Astrocyte (in vitro differentiated cells and primary cell): ENCODE results near the gene FSHB. TPM values are rescaled to one million over a fixed set of nuclear protein-coding genes. Genes with fewer than 3 reads are reported as not detected.
"Not testable (repeated sequence)": the region's sequence is repeated elsewhere in the genome, so short reads cannot be mapped to it uniquely, and the experiment has no call there.

ENCODE experiments used
- DNase-seq: peaks from one replicate; pipeline ENCODE4 v3.0.0-alpha.2; 2010; ENCODE audit warnings: low read depth
- FAIRE-seq: peaks from 2 replicates; lab custom pipeline; 2011; peaks lifted over from hg19 to GRCh38; lab: Jason Lieb, UNC
- H2AFZ ChIP-seq: 2 replicates; pipeline ENCODE4 v1.6.0; 2012; ENCODE audit warnings: low read depth, low read length, inconsistent platforms
- H3K27ac ChIP-seq: 2 replicates; pipeline ENCODE4 v1.5.1; 2011; ENCODE audit warnings: low read depth, low read length, inconsistent platforms
- H3K27me3 ChIP-seq: 2 replicates; pipeline ENCODE4 v1.6.0; 2011; ENCODE audit warnings: low read length, inconsistent platforms; ENCODE audit not compliant: insufficient read depth
- H3K36me3 ChIP-seq: 2 replicates; pipeline ENCODE4 v1.5.1; 2011; ENCODE audit warnings: low read length, inconsistent platforms; ENCODE audit not compliant: insufficient read depth
- H3K4me1 ChIP-seq: 2 replicates; pipeline ENCODE4 v1.5.1; 2011; ENCODE audit warnings: low read length, inconsistent platforms; ENCODE audit not compliant: insufficient read depth
- H3K4me2 ChIP-seq: 2 replicates; pipeline ENCODE4 v1.6.0; 2012; ENCODE audit warnings: low read length, inconsistent platforms
- H3K4me3 ChIP-seq: 2 replicates; pipeline ENCODE4 v1.5.1; 2011; ENCODE audit warnings: low read depth, mild to moderate bottlenecking, low read length, inconsistent platforms; ENCODE audit not compliant: insufficient read depth
- H3K79me2 ChIP-seq: 2 replicates; pipeline ENCODE4 v1.6.0; 2012; ENCODE audit warnings: mild to moderate bottlenecking, low read length, inconsistent platforms; ENCODE audit not compliant: insufficient read depth
- H3K9ac ChIP-seq: 2 replicates; pipeline ENCODE4 v1.6.0; 2012; ENCODE audit warnings: mild to moderate bottlenecking, low read length, inconsistent platforms
- H3K9me3 ChIP-seq: 2 replicates; pipeline ENCODE4 v1.5.1; 2012; ENCODE audit warnings: low read depth, mild to moderate bottlenecking, low read length, inconsistent platforms; ENCODE audit not compliant: insufficient read depth
- H4K20me1 ChIP-seq: 2 replicates; pipeline ENCODE4 v1.6.0; 2012; ENCODE audit warnings: low read length, inconsistent platforms; ENCODE audit not compliant: insufficient read depth
- H3K27ac Mint-ChIP-seq: one replicate; pipeline ENCODE4 v1.8.0; 2021; ENCODE audit warnings: mild to moderate bottlenecking, mixed read lengths; ENCODE audit not compliant: unreplicated experiment
- H3K27me3 Mint-ChIP-seq: one replicate; pipeline ENCODE4 v1.8.0; 2021; ENCODE audit warnings: low read depth, mixed read lengths; ENCODE audit not compliant: unreplicated experiment
- H3K36me3 Mint-ChIP-seq: one replicate; pipeline ENCODE4 v1.8.0; 2021; ENCODE audit warnings: low read depth, mixed read lengths; ENCODE audit not compliant: unreplicated experiment
- H3K4me1 Mint-ChIP-seq: one replicate; pipeline ENCODE4 v1.8.0; 2021; ENCODE audit warnings: low read depth, mixed read lengths; ENCODE audit not compliant: unreplicated experiment
- H3K4me3 Mint-ChIP-seq: one replicate; pipeline ENCODE4 v1.8.0; 2021; ENCODE audit warnings: mild to moderate bottlenecking, moderate library complexity, mixed read lengths; ENCODE audit not compliant: unreplicated experiment
- H3K9me3 Mint-ChIP-seq: one replicate; pipeline ENCODE4 v1.8.0; 2021; ENCODE audit warnings: mild to moderate bottlenecking, mixed read lengths; ENCODE audit not compliant: unreplicated experiment
- CTCF ChIP-seq: IDR thresholded peaks from 2 replicates; pipeline ENCODE4 v1.5.1; 2011; ENCODE audit warnings: low read depth, mild to moderate bottlenecking, inconsistent platforms, low read length, moderate library complexity; ENCODE audit not compliant: insufficient read depth
- EZH2 ChIP-seq: IDR thresholded peaks from 2 replicates; pipeline ENCODE4 v1.6.1; 2012; ENCODE audit warnings: mild to moderate bottlenecking, low read length, inconsistent platforms; ENCODE audit not compliant: insufficient read depth
- total RNA-seq: library from RNA; stranded (reverse); gene quantifications from 2 replicates; pipeline ENCODE4 v1.2.1, GENCODE V29; 2021

The FSHB gene
- total RNA-seq, 1 donor from 2014 or later = not detected

DNA sequence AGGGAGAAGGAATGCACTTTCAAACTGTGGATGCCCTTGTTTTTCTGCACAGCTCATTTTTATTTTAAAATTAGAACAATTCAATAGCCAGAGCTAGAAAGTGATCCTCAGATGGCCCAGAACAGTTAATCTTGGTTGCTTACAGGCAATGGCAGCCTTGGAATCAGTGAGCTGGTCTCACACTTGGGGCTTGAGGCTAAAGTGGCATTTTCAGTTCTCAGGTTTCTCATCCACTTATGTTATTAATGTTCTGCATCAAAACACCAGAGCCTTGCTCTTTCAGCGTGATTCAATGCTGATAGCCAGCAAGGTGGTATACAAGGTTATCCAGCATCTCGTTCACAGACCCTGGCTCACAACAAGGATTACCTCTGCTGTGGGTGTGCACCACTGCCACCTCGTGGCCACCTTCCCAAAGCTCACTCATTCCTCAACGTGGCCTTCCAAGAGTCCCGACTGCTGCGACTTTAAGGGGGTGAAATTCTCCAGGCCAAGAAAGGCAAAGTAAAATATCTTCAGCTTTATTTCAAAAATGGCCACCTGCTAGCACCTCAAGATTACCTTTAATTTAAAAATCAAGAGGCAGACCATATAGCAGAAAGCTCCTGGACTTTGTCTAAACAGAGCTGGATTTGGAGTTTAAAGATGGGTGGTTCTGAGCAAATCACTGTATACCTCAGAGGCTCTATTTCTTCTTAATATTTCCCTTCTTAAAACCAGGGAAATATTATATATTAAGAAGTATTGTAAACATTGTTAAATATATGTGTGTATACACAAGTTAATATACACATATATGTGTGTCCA, 34.2 kb upstream of the FSHB start:
- no peaks in the 10 kb centered on the region for H4K20me1 ChIP-seq
- no peak overlapping the region for H3K4me3 Mint-ChIP-seq
- H3K36me3 ChIP-seq = no peaks in the 10 kb centered on the region
- H3K27me3 ChIP-seq = no peaks in the 10 kb centered on the region
- no peak overlapping the region for H3K27ac ChIP-seq
- H3K27me3 Mint-ChIP-seq = no peaks in the 10 kb centered on the region
- no peak overlapping the region for H3K27ac Mint-ChIP-seq
- no peak overlapping the region for H3K4me2 ChIP-seq
- TF ChIP-seq EZH2 (no peak), CTCF (peak; percentile 84)
- no peaks in the 10 kb centered on the region for H3K79me2 ChIP-seq
- H3K36me3 Mint-ChIP-seq = no peaks in the 10 kb centered on the region
- peak; percentile 47 for FAIRE-seq
- no peaks in the 10 kb centered on the region for H3K4me1 ChIP-seq
- H3K9me3 ChIP-seq = no peaks in the 10 kb centered on the region
- H3K4me1 Mint-ChIP-seq = peaks cover 6% of the 10 kb centered on the region
- no peak overlapping the region for H2AFZ ChIP-seq
- H3K9me3 Mint-ChIP-seq = peaks cover 8% of the 10 kb centered on the region
- DNase-seq = peak; percentile 6
- no peak overlapping the region for H3K4me3 ChIP-seq
- H3K9ac ChIP-seq = no peak overlapping the region

- TF ChIP-seq EZH2 (no peak), CTCF (no peak)
- no peak overlapping the region for H3K4me3 ChIP-seq
- H3K79me2 ChIP-seq = no peaks in the 10 kb centered on the region
- no peak for DNase-seq
- H3K36me3 Mint-ChIP-seq = no peaks in the 10 kb centered on the region
- peaks cover 6% of the 10 kb centered on the region for H3K4me1 Mint-ChIP-seq
- H3K9ac ChIP-seq = no peak overlapping the region
- H3K27ac Mint-ChIP-seq = peak overlapping the region; percentile 70
- H4K20me1 ChIP-seq = no peaks in the 10 kb centered on the region
- peaks cover 8% of the 10 kb centered on the region for H3K9me3 Mint-ChIP-seq
- H3K27me3 ChIP-seq = no peaks in the 10 kb centered on the region
- H3K27ac ChIP-seq = no peak overlapping the region
- H3K4me2 ChIP-seq = no peak overlapping the region
- no peak overlapping the region for H2AFZ ChIP-seq
- no peak for FAIRE-seq
- H3K27me3 Mint-ChIP-seq = no peaks in the 10 kb centered on the region
- no peaks in the 10 kb centered on the region for H3K9me3 ChIP-seq
- H3K4me3 Mint-ChIP-seq = no peak overlapping the region
- H3K4me1 ChIP-seq = no peaks in the 10 kb centered on the region
- no peaks in the 10 kb centered on the region for H3K36me3 ChIP-seq
These were observed 32.9 kb upstream of the FSHB start for GRCh38 chr11:30197869-30198268.

GRCh38 chr11:30202989-30203388, 27.8 kb upstream of the FSHB start:
- not testable (repeated sequence) for H3K9me3 ChIP-seq, H4K20me1 ChIP-seq, H3K4me2 ChIP-seq, H3K79me2 ChIP-seq, H3K36me3 Mint-ChIP-seq, H2AFZ ChIP-seq, H3K27me3 ChIP-seq, H3K4me3 Mint-ChIP-seq, DNase-seq, FAIRE-seq, H3K36me3 ChIP-seq, H3K4me1 ChIP-seq, H3K27ac ChIP-seq, H3K9ac ChIP-seq, H3K4me1 Mint-ChIP-seq, H3K9me3 Mint-ChIP-seq, H3K4me3 ChIP-seq, H3K27ac Mint-ChIP-seq, H3K27me3 Mint-ChIP-seq
